PC-3 (cell line): ENCODE data around the gene PPP1R26. TPM values are rescaled to one million over a fixed set of nuclear protein-coding genes. Genes with fewer than 3 reads are reported as not detected.
"Not testable (repeated sequence)": the region's sequence is repeated elsewhere in the genome, so short reads cannot be mapped to it uniquely, and the experiment has no call there.

Experiments used
- ATAC-seq: fragments of 200-7000 bp; cut with Tn5 transposase; 2 replicates; pipeline ENCODE4 v1.9.1; 2020; ENCODE audit warnings: mild to moderate bottlenecking, moderate library complexity
- BruUV-seq: library from RNA; stranded (reverse); fragments of 400-500 nt; replicated peaks from 2 replicates; lab custom pipeline; 2021; lab: Mats Ljungman, UMichigan
- CTCF ChIA-PET: fragments of 300-600 bp; sonication (Branson Sonifier 250); formaldehyde crosslinking; loops from one replicate; lab custom pipeline; 2022; ENCODE audit warnings: antibody characterized with exemption; lab: Charles Lee
- POLR2A ChIA-PET: fragments of 300-600 bp; sonication (Branson Sonifier 250); formaldehyde crosslinking; loops from one replicate; lab custom pipeline; 2022; ENCODE audit warnings: antibody characterized with exemption; ENCODE audit not compliant: unreplicated experiment; lab: Charles Lee
- DNase-seq: peaks from one replicate; pipeline ENCODE4 v3.0.0-alpha.2; 2015
- H2AFZ ChIP-seq: fragments of 300-600 bp; sonication (generic); 2 replicates; pipeline ENCODE4 v1.6.0; 2016; ENCODE audit warnings: antibody characterized with exemption, low read length
- H3F3A ChIP-seq: fragments of 300-600 bp; sonication (generic); one replicate; pipeline ENCODE4 v1.6.0; 2017; ENCODE audit warnings: antibody characterized with exemption, low read length, control low read depth, mild to moderate bottlenecking; ENCODE audit not compliant: unreplicated experiment
- H3K27ac ChIP-seq: fragments of 300-600 bp; sonication (generic); 2 replicates; pipeline ENCODE4 v1.5.1; 2016; ENCODE audit warnings: mild to moderate bottlenecking, low read length
- H3K27me3 ChIP-seq: fragments of 300-600 bp; sonication (generic); 2 replicates; pipeline ENCODE4 v1.6.1; 2016; ENCODE audit warnings: low read length, mixed read lengths
- H3K36me3 ChIP-seq: fragments of 300-600 bp; sonication (generic); 2 replicates; pipeline ENCODE4 v1.6.1; 2016; ENCODE audit warnings: low read depth, mixed run types, low read length, mixed read lengths
- H3K4me1 ChIP-seq: fragments of 300-600 bp; sonication (generic); 2 replicates; pipeline ENCODE4 v1.5.1; 2016; ENCODE audit warnings: low read length; ENCODE audit not compliant: insufficient read depth
- H3K4me2 ChIP-seq: fragments of 300-600 bp; sonication (generic); 2 replicates; pipeline ENCODE4 v1.6.0; 2016; ENCODE audit warnings: low read length
- H3K4me3 ChIP-seq: fragments of 300-600 bp; sonication (generic); 2 replicates; pipeline ENCODE4 v1.5.1; 2016; ENCODE audit warnings: mild to moderate bottlenecking, low read length, mixed read lengths
- H3K79me2 ChIP-seq: fragments of 300-600 bp; sonication (generic); 2 replicates; pipeline ENCODE4 v1.6.1; 2017; ENCODE audit warnings: low read length, mixed read lengths
- H3K9ac ChIP-seq: fragments of 300-600 bp; sonication (generic); 2 replicates; pipeline ENCODE4 v1.6.0; 2016; ENCODE audit warnings: mild to moderate bottlenecking, low read length
- H3K9me2 ChIP-seq: fragments of 300-600 bp; sonication (generic); replicated peaks from 2 replicates; pipeline ENCODE4 v1.6.1; 2016; ENCODE audit warnings: mixed run types, low read length, mixed read lengths
- H3K9me3 ChIP-seq: fragments of 300-600 bp; sonication (generic); 2 replicates; pipeline ENCODE4 v1.6.1; 2016; ENCODE audit warnings: low read length, mixed read lengths
- H4K20me1 ChIP-seq: fragments of 300-600 bp; sonication (generic); 2 replicates; pipeline ENCODE4 v1.6.1; 2016; ENCODE audit warnings: low read length, mixed read lengths
- EZH2 ChIP-seq: fragments of 300-600 bp; sonication (generic); IDR thresholded peaks from one replicate; pipeline ENCODE4 v1.6.1; 2017; ENCODE audit warnings: antibody characterized with exemption, mild to moderate bottlenecking, low read length; ENCODE audit not compliant: unreplicated experiment
- EZH2phosphoT487 ChIP-seq: fragments of 300-600 bp; sonication (generic); IDR thresholded peaks from 2 replicates; pipeline ENCODE4 v1.6.1; 2018; ENCODE audit warnings: mild to moderate bottlenecking, antibody characterized with exemption, low read length, borderline replicate concordance
- intact Hi-C: fragments of 100-400 bp; cut with micrococcal nuclease; formaldehyde crosslinking; loops from 2 replicates; pipeline ENCODE4 v1.9.0; 2023
- total RNA-seq: library from RNA; depleted of rRNA; stranded (reverse); fragments of >200 nt; gene quantifications from 2 replicates; pipeline ENCODE4 v1.2.3, GENCODE V29; 2014
- TF ChIP-seq, protein P1 (sequence below): fragments of 300-600 bp; sonication (generic); conservative IDR thresholded peaks from 2 replicates; pipeline ENCODE4 v1.5.1; 2017; ENCODE audit warnings: antibody characterized with exemption, low read depth, mild to moderate bottlenecking, low read length

The PPP1R26 gene
- total RNA-seq, 1 experiment from 2014 or later: 22.6 TPM

DNA sequence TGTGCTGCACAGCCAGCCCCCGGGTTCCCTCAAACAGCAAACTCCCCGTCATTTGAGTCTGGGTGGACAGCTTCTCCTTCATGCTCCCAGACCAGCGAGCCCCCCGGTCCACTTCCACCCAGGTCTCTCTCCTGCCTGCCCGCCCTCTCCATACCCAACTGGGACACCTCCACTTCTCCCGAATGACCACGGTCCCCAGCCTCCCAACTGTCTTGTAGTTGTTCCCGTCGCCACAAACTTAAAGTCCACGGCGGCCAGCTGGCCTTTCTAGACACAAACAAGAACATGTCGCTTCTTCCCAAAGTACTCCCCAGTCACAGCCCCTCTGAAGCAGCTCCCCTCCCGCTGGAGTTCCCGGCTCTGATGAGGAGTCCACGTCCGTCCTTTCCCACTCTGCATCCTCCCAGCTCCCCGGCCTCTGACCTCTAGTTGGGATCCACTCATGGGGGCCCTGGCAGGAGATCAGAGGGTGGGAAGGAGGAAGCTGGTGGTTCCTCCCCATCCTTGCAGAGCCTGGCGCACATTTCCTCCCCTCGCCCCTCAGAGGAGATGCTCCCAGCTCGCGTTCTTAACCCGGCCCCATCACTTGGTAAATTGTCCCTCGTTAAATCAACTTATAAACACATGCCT, 24.1 kb upstream of the PPP1R26 start:
- H3K27me3 ChIP-seq: no peaks in the 10 kb centered on the region
- H3K9ac ChIP-seq: no peak overlapping the region
- no peaks in the 10 kb centered on the region for H3K9me3 ChIP-seq
- no peaks in the 10 kb centered on the region for H3K36me3 ChIP-seq
- no peaks in the 10 kb centered on the region for H3K9me2 ChIP-seq
- no peak overlapping the region for H3K27ac ChIP-seq
- no peak for TF ChIP-seq EZH2phosphoT487
- no peak for TF ChIP-seq EZH2
- TF ChIP-seq, protein P1, sequence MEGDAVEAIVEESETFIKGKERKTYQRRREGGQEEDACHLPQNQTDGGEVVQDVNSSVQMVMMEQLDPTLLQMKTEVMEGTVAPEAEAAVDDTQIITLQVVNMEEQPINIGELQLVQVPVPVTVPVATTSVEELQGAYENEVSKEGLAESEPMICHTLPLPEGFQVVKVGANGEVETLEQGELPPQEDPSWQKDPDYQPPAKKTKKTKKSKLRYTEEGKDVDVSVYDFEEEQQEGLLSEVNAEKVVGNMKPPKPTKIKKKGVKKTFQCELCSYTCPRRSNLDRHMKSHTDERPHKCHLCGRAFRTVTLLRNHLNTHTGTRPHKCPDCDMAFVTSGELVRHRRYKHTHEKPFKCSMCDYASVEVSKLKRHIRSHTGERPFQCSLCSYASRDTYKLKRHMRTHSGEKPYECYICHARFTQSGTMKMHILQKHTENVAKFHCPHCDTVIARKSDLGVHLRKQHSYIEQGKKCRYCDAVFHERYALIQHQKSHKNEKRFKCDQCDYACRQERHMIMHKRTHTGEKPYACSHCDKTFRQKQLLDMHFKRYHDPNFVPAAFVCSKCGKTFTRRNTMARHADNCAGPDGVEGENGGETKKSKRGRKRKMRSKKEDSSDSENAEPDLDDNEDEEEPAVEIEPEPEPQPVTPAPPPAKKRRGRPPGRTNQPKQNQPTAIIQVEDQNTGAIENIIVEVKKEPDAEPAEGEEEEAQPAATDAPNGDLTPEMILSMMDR: no peak
- H3K4me1 ChIP-seq: no peaks in the 10 kb centered on the region
- H3K4me3 ChIP-seq: no peak overlapping the region
- no peaks in the 10 kb centered on the region for H3K79me2 ChIP-seq
- no peak overlapping the region for H3K4me2 ChIP-seq
- ChIA-PET CTCF (no interaction called here), POLR2A (no interaction called here)
- H2AFZ ChIP-seq: no peak overlapping the region
- DNase-seq: no peak
- no peaks in the 10 kb centered on the region for H3F3A ChIP-seq
- no peak for ATAC-seq
- no TSS peak for BruUV-seq
- intact Hi-C loops: no loop called here
- no peaks in the 10 kb centered on the region for H4K20me1 ChIP-seq

DNA sequence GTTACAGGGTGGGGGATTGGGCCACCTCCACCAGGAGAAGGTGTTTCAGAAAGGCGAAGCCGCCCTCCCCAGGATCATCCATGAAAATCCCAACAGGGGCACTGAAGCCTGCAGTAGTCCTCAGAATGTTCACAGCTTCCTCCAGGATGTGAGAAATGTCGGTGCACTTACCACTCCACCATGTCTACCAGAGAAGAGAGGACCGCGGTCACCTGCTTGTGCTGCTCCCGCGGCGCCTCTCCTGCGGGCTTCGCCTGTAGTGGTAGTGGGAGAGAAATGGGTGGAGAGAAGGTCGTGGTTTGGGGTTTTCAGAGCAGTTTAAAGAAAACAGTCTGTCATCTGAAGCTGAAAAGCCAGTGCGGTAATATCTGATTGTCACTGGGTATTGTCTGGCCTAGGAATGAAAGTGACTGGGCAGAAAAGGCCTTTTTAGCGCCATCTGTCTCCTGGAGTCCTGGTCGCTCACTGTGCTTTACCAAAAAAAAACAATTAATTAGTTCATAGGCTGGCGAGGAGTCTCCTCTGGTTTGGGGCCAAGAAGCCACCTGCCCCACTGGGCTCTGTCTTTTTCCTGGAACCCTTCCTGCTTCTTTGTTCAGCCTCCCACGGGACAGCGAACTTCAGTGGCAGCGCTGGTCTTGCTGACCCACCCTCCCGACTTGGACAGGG, 23.0 kb upstream of the PPP1R26 start:
- Histone ChIP-seq H3K9me2 (no peaks in the 10 kb centered on the region), H3K27me3 (no peaks in the 10 kb centered on the region), H3K9me3 (no peaks in the 10 kb centered on the region), H3F3A (no peaks in the 10 kb centered on the region), H3K79me2 (no peaks in the 10 kb centered on the region), H3K36me3 (no peaks in the 10 kb centered on the region), H3K4me2 (no peak overlapping the region), H4K20me1 (no peaks in the 10 kb centered on the region), H2AFZ (no peak overlapping the region), H3K4me1 (no peaks in the 10 kb centered on the region), H3K4me3 (no peak overlapping the region), H3K9ac (no peak overlapping the region), H3K27ac (no peak overlapping the region)
- TF ChIP-seq EZH2: no peak
- TF ChIP-seq EZH2phosphoT487: no peak
- TF ChIP-seq, protein P1: no peak
- ChIA-PET POLR2A (no interaction called here), CTCF (no interaction called here)
- no TSS peak for BruUV-seq
- intact Hi-C loops: no loop called here
- DNase-seq: no peak
- no peak for ATAC-seq

DNA sequence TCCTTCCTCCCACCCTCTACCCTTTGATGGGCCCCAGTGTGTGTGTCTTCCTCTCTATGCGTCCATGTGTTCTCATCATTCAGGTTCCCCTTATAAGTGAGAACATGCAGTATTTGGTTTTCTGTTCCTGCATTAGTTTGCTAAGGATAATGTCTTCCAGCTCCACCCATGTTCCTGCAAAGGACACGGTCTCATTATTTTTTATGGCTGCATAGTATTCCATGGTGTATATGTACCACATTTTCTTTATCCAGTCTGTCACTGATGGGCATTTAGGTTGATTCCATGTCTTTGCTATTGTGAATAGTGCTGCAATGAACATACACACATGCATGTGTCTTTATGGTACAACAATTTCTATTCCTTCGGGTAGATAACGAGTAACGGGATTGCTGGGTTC, 21.1 kb upstream of the PPP1R26 start:
- H3K9me2 ChIP-seq, H3K79me2 ChIP-seq, POLR2A ChIA-PET, intact Hi-C loops, DNase-seq, H3K4me3 ChIP-seq, CTCF ChIA-PET, H4K20me1 ChIP-seq, H3K27ac ChIP-seq, H3K9me3 ChIP-seq, ATAC-seq, BruUV-seq, H3K4me2 ChIP-seq, H3K9ac ChIP-seq, H3F3A ChIP-seq, H3K36me3 ChIP-seq, H2AFZ ChIP-seq, H3K27me3 ChIP-seq: not testable (repeated sequence)
- peaks cover 11% of the 10 kb centered on the region for H3K4me1 ChIP-seq
